ENCODE data around the gene CLCN6.

The CLCN6 gene

DNA sequence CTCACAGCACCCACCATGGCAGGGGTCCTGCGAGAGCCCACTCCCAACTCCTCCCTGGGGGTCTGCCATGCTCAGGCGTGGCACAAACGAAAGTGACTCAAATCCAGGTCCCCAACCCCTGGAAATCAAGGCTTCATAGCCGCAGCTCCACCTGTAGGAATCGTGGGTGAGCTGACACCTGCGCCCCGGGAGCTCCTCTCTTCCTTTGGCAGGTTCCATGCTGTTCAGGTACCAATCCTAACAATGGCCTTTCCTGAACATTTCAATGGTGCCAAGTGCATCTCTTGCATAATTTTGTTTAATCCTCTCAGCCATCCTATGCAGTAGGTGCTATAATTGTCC, 81.6 kb downstream of the CLCN6 start:
- H3K36me3 ChIP-seq (ENCODE audit: insufficient read depth) = no peaks in the 10 kb centered on the region
- no peak overlapping the region for H3K4me2 ChIP-seq
- peaks cover 91% of the 10 kb centered on the region for H3K27me3 ChIP-seq (ENCODE audit: insufficient read depth, low read depth)
- no peak overlapping the region for H3K27ac ChIP-seq
- no peaks in the 10 kb centered on the region for H4K20me1 ChIP-seq (ENCODE audit: insufficient read depth)
- no peak overlapping the region for H3K9ac ChIP-seq
- H3K79me2 ChIP-seq (ENCODE audit: insufficient read depth, low read depth) = no peaks in the 10 kb centered on the region
- no peak overlapping the region for H3K4me3 ChIP-seq (IDR thresholded peaks at IDR 0.05; ENCODE audit: insufficient read depth, low read depth, low read length)
- TF ChIP-seq, protein P1, sequence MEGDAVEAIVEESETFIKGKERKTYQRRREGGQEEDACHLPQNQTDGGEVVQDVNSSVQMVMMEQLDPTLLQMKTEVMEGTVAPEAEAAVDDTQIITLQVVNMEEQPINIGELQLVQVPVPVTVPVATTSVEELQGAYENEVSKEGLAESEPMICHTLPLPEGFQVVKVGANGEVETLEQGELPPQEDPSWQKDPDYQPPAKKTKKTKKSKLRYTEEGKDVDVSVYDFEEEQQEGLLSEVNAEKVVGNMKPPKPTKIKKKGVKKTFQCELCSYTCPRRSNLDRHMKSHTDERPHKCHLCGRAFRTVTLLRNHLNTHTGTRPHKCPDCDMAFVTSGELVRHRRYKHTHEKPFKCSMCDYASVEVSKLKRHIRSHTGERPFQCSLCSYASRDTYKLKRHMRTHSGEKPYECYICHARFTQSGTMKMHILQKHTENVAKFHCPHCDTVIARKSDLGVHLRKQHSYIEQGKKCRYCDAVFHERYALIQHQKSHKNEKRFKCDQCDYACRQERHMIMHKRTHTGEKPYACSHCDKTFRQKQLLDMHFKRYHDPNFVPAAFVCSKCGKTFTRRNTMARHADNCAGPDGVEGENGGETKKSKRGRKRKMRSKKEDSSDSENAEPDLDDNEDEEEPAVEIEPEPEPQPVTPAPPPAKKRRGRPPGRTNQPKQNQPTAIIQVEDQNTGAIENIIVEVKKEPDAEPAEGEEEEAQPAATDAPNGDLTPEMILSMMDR (conservative IDR thresholded peaks at IDR 0.05; ENCODE audit: low read depth, low read length) = no peak
- H2AFZ ChIP-seq (ENCODE audit: low read depth) = no peak overlapping the region
- no peaks in the 10 kb centered on the region for H3K4me1 ChIP-seq (ENCODE audit: low read depth, poor library complexity, severe bottlenecking)

DNA sequence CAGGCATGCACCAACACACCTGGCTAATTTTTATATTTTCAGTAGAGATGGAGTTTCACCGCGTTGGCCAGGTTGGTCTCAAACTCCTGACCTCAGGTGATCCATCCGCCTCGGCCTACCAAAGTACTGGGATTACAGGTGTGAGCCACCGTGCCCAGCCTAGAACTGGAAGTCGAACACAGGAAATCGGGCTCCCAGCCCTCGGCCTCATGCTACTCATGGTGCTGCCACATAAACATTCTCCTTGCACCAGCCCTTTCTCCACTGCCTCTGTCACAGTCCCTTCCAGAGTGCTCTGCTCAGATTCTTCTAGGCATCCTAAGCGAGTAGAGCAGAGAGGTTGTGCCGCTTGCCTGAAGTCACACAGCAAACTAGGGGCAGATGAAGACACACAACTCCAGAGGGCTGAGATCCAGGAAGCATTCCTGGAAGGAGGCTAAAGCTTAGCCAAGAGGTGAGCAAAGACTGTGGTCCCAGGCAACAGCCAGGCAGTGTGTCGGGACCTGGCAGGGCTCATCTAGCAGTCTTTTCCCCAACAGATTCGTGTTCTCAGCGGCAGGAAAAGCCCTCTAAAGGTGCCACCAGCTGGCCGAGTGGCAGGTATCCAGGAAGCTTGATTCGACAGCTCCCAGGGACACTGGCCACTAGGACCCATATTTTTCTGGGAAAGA, 82.3 kb downstream of the CLCN6 start:
- Histone ChIP-seq H3K9ac (no peak overlapping the region), H3K79me2 (ENCODE audit: insufficient read depth, low read depth) (no peaks in the 10 kb centered on the region), H3K27me3 (ENCODE audit: insufficient read depth, low read depth) (peaks cover 90% of the 10 kb centered on the region), H3K4me1 (ENCODE audit: low read depth, poor library complexity, severe bottlenecking) (no peaks in the 10 kb centered on the region), H3K36me3 (ENCODE audit: insufficient read depth) (no peaks in the 10 kb centered on the region), H3K4me3 (IDR thresholded peaks at IDR 0.05; ENCODE audit: insufficient read depth, low read depth, low read length) (no peak overlapping the region), H4K20me1 (ENCODE audit: insufficient read depth) (no peaks in the 10 kb centered on the region), H2AFZ (ENCODE audit: low read depth) (no peak overlapping the region), H3K27ac (no peak overlapping the region), H3K4me2 (no peak overlapping the region)
- TF ChIP-seq, protein P1 (conservative IDR thresholded peaks at IDR 0.05; ENCODE audit: low read depth, low read length) = no peak

DNA sequence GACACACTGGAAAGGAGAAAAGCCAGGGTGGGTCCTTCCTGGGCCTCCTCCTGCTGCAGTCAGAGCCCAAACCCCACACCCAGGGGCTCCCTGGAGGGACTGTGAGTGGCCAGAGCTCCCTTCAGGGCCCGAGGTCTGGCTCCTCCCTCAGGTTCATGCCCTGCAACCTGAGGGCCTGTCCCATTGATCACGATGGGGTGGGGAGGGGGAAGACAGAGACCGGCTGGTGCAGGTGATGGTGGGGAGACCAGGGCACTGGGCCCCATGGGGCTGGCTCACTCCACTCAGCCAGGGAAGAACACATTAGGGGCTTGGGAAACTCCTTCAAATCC, 82.9 kb downstream of the CLCN6 start:
- TF ChIP-seq, protein P1 (conservative IDR thresholded peaks at IDR 0.05; ENCODE audit: low read depth, low read length) = no peak
- no peak overlapping the region for H2AFZ ChIP-seq (ENCODE audit: low read depth)
- H3K27ac ChIP-seq = no peak overlapping the region
- H3K27me3 ChIP-seq (ENCODE audit: insufficient read depth, low read depth) = peaks cover 88% of the 10 kb centered on the region
- no peaks in the 10 kb centered on the region for H4K20me1 ChIP-seq (ENCODE audit: insufficient read depth)
- no peaks in the 10 kb centered on the region for H3K79me2 ChIP-seq (ENCODE audit: insufficient read depth, low read depth)
- H3K36me3 ChIP-seq (ENCODE audit: insufficient read depth) = no peaks in the 10 kb centered on the region
- no peaks in the 10 kb centered on the region for H3K4me1 ChIP-seq (ENCODE audit: low read depth, poor library complexity, severe bottlenecking)
- H3K4me3 ChIP-seq (IDR thresholded peaks at IDR 0.05; ENCODE audit: insufficient read depth, low read depth, low read length) = no peak overlapping the region
- H3K4me2 ChIP-seq = no peak overlapping the region
- H3K9ac ChIP-seq = no peak overlapping the region

DNA sequence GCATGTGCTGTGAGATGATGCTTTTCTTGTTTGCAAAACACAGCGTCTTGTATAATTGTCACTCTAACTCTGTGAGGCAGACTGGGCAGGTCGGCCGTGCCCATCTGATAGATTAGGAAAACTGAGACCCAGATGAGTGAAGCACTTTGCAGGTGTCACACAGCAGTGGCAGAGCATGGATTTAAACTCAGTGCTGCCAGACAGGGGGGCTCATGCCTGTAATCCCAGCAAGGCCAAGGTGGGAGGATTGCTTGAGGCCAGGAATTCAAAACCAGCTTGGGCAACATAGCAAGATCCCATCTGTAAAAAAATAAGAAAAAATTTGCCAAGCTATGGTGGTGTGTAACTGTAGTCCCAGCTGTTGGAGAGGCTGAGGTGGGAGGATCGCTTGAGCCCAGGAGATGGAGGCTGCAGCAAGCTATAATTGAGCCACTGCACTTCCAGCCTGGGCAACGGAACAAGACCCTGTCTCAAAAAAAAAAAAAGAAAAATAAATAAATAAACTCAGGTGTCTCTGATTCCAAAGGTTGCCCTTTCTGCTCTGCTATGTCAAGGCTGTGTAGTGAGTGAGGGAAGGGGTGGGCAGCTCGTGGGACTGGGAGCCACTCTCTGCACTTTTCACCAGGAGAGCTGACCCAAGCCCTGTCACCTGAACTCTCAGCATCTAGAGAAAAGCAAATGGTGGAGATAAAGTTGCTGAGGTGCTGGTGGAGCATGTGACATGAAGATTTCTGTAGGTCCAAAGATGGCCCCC, 85.6 kb downstream of the CLCN6 start:
- H3K27ac ChIP-seq = no peak overlapping the region
- no peak overlapping the region for H3K9ac ChIP-seq
- H4K20me1 ChIP-seq (ENCODE audit: insufficient read depth) = no peaks in the 10 kb centered on the region
- no peaks in the 10 kb centered on the region for H3K4me1 ChIP-seq (ENCODE audit: low read depth, poor library complexity, severe bottlenecking)
- H3K27me3 ChIP-seq (ENCODE audit: insufficient read depth, low read depth) = peaks cover 69% of the 10 kb centered on the region
- H3K4me3 ChIP-seq (IDR thresholded peaks at IDR 0.05; ENCODE audit: insufficient read depth, low read depth, low read length) = no peak overlapping the region
- H3K79me2 ChIP-seq (ENCODE audit: insufficient read depth, low read depth) = no peaks in the 10 kb centered on the region
- H3K4me2 ChIP-seq = no peak overlapping the region
- TF ChIP-seq, protein P1 (conservative IDR thresholded peaks at IDR 0.05; ENCODE audit: low read depth, low read length) = no peak
- H3K36me3 ChIP-seq (ENCODE audit: insufficient read depth) = no peaks in the 10 kb centered on the region
- no peak overlapping the region for H2AFZ ChIP-seq (ENCODE audit: low read depth)

All from KMS-11 (cell line).